Sigmoid colon (tissue), 4 donors: ENCODE measurements around the gene ZNF275.

Experiments used
- EP300 ChIP-seq, 4 donors: sonication (generic); formaldehyde crosslinking; IDR thresholded peaks; one replicate each; pipeline ENCODE4 v1.6.1; 2017; ENCODE audit warnings: antibody characterized with exemption in 4 of 4
- POLR2A ChIP-seq, 2 donors: fragments of 450-650 bp; IDR thresholded peaks; one replicate each; pipeline ENCODE4 v1.6.1; 2016; ENCODE audit warnings: antibody characterized with exemption in 2 of 2, mild to moderate bottlenecking in 2 of 2, moderate library complexity in 2 of 2
- POLR2AphosphoS5 ChIP-seq, 4 donors: sonication (generic); formaldehyde crosslinking; IDR thresholded peaks; one replicate each; pipeline ENCODE4 v1.6.1; 2017; ENCODE audit warnings: antibody characterized with exemption in 4 of 4
- TF ChIP-seq, protein P1 (sequence below), 4 experiments: fragments of 450-650 bp in 3 of 4; fragments of 200-600 bp in 1 of 4; IDR thresholded peaks; one replicate each; pipeline ENCODE4 v1.5.1; 2016 to 2019; ENCODE audit warnings: antibody characterized with exemption in 4 of 4, mild to moderate bottlenecking in 3 of 4, moderate library complexity in 2 of 4

DNA sequence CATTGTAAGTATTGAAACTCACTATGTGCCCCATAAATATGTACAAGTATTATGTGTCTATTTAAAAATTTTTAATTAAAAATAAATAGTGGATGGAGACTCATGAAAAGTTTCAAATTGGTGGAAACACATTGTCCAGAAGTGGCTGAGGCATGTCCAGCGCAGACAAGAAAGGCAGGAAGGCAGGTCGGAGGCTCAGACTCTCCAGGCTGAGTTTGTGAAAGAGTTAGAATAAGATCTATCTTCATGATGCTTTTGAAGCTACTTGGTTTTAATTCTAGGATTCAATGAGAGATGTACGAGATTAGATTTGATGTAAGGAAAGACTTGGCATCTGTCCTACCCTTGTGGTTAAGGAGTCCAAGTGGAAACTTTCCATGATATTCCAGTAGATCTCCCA, 32.2 kb upstream of the ZNF275 start:
- TF ChIP-seq, protein P1, sequence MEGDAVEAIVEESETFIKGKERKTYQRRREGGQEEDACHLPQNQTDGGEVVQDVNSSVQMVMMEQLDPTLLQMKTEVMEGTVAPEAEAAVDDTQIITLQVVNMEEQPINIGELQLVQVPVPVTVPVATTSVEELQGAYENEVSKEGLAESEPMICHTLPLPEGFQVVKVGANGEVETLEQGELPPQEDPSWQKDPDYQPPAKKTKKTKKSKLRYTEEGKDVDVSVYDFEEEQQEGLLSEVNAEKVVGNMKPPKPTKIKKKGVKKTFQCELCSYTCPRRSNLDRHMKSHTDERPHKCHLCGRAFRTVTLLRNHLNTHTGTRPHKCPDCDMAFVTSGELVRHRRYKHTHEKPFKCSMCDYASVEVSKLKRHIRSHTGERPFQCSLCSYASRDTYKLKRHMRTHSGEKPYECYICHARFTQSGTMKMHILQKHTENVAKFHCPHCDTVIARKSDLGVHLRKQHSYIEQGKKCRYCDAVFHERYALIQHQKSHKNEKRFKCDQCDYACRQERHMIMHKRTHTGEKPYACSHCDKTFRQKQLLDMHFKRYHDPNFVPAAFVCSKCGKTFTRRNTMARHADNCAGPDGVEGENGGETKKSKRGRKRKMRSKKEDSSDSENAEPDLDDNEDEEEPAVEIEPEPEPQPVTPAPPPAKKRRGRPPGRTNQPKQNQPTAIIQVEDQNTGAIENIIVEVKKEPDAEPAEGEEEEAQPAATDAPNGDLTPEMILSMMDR (IDR thresholded peaks at IDR 0.05): no peak
- TF ChIP-seq POLR2AphosphoS5 (IDR thresholded peaks at IDR 0.05) (no peak), POLR2A (IDR thresholded peaks at IDR 0.05) (no peak), EP300 (IDR thresholded peaks at IDR 0.05) (no peak)
